Measurements from ENCODE around the gene IVD.

Gene IVD

GRCh38 chr15:40416056-40416455 lies 10.5 kb downstream of the IVD start:
- DNase-seq: no peak

DNA sequence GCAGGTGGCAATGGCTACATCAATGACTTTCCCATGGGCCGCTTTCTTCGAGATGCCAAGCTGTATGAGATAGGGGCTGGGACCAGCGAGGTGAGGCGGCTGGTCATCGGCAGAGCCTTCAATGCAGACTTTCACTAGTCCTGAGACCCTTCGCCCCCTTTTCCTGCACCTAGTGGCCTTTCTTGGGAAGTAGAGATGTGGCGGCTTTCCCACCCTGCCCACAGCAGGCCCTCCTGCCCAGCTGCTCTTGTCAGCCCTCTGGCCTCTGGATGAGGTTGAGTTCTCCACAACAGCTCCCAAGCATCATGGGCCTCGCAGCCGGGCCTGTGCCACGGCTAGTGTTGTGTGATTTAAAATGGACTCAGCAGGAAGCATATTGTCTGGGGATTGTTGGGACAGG lies 12.5 kb downstream of the IVD start:
- no peak for DNase-seq

DNA sequence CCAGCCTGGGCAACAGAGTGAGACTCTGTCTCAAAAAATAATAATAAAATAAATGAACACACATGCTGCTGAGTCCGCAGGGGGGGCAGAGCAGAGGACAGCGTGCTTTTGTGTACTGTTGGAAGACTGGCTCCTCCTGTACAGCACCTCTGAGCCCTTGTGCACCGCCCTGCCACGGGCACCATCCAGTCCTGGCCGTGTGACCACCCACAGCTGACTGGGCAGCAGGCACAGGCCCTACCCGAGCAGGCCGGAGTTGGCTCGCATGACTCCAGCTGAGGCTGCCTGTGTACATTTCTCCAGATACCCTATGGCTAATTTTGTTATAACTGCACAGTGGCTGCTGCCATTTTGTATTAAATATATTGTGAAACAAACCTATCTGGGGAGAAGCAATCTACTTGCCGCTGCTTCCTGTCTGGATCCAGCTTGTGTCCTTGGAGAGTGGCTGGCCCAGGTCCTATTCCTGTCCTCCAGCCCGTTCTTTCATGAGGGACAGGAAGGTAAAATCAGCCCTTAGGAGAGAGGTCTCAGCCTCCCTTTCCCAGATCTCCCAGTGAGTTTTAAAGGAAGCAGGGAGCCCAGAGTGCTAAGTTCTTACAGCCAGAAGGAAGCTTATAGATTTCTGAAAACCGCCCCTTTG lies 14.6 kb downstream of the IVD start:
- no peak for DNase-seq

- DNase-seq: no peak
These were observed 15.2 kb downstream of the IVD start for GRCh38 chr15:40420793-40421192.

DNA sequence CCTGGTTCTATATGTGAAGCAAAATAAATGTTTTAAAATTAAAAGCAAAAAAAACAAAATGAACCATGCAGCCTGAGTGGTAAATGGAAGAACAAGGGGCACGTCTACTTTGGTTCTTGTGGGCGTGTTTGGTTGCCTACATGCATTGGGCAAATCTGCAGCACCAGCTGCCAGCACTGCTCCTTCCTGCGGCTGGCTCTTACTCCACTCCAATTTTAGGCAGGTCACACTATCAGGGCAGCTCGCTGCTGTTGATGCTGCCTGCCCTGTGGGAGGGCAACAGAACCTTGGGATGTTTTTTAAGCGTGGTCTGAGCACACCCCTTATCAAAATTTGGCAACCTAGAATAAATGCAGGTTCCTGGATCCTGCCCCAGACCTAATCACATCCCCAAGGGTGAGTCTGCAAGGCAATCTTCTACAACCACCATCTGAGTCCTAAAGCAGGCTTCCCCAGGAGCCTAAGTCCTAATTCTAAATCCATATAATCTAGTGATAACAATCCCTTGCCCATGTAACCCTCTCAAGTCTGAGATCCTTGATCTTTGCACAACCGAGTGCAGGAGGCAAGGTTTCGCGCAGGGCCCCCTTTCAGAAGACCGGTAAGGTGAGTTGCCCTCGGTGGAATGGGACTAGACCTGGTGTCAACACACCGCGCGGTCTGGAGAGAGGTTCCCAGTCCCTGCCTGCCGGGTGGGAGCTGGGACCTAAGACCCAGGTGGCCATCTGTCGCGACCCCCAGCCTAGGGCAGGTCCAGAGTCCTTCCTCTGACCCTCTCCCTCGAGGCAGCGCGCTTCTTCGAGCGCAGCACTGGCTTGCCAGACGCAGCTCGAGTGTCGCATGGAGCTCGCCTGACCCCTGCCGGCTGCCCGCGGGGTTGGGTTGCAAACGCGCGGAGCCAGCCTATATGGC lies 15.9 kb downstream of the IVD start:
- peak; percentile 74 for DNase-seq

GRCh38 chr15:40424483-40425115 lies 19.0 kb downstream of the IVD start:
- no peak for DNase-seq

DNA sequence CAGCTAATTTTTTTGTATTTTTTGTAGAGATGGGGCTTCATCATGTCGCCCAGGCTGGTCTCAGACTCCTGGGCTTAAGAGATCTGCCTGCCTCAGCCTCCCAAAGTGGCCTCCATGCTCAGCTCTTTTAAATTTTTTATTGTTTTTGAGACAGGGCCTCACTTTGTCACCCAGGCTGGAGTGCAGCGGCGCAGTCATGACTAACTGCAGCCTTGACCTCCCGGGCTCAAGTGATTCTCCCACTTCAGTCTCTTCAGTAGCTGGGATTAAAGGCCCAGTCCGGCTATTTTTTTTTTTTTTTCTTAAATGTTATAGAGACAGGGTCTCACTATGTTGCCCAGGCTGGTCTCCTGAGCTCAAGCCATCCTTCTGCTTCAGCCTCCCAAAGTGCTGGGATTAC lies 20.1 kb downstream of the IVD start:
- no peak for DNase-seq

DNA sequence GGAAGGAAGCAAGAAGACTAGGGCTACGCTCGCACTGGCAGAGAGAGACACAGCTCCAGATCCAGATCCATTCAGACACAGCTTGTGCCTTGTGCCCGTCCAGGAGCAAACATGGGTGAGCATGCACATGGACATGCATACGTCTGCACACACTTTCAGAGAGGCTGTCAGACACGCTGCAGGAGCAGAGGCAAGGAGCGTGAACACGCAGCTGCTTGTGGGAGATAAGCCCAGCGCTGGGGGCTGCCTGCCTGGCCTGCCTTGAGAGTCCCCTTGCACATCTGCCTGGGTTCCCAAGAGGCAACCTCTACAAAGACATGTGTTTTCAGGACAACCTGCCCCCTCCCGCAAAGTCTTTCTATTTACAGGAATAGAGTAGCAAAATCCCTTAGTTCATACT lies 21.6 kb downstream of the IVD start:
- DNase-seq: no peak

DNA sequence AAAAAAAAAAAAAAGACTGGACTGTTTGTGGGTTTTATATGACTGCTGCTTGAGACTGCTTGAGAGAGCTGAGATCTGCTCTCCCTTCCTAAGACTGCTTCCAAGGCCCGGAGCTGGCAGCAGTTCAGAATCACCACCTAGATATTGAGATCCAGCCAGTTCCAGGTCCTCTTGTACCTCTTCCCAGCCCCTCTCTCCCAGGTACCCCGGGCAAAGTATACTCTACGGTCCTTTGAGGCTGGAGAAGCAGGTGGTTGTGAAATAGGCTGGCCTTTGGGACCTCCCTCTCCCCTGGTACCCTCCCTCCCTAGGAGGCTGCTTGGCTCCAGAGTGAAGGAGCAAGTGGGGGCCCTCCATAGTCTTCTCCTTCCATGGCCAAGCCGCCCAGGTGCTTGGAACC lies 22.6 kb downstream of the IVD start:
- no peak for DNase-seq

- DNase-seq: no peak
These were observed 23.6 kb downstream of the IVD start for GRCh38 chr15:40429068-40429710.

GRCh38 chr15:40430271-40430805 lies 24.7 kb downstream of the IVD start:
- DNase-seq: no peak

GRCh38 chr15:40435023-40435709 lies 29.6 kb downstream of the IVD start:
- no peak for DNase-seq

DNA sequence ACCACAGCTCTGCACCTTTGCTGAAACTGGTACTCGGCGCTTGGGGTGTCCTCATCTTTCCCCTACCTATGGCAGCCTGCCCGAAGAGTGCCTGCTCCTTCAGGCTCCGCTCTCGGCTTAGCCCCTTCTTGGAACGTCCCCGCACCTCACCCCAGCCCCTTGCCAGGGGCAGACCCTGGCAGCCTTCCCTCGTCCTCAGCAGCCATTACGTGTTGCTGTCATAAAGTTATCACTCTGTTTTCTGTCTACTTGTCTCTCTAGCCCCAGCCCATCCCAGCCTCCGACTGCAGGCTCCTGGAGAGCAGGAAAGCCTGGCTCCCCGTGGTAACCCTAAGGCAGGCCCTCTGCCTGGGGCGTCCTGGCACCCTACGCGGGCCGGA lies 30.1 kb downstream of the IVD start:
- no peak for DNase-seq

DNA sequence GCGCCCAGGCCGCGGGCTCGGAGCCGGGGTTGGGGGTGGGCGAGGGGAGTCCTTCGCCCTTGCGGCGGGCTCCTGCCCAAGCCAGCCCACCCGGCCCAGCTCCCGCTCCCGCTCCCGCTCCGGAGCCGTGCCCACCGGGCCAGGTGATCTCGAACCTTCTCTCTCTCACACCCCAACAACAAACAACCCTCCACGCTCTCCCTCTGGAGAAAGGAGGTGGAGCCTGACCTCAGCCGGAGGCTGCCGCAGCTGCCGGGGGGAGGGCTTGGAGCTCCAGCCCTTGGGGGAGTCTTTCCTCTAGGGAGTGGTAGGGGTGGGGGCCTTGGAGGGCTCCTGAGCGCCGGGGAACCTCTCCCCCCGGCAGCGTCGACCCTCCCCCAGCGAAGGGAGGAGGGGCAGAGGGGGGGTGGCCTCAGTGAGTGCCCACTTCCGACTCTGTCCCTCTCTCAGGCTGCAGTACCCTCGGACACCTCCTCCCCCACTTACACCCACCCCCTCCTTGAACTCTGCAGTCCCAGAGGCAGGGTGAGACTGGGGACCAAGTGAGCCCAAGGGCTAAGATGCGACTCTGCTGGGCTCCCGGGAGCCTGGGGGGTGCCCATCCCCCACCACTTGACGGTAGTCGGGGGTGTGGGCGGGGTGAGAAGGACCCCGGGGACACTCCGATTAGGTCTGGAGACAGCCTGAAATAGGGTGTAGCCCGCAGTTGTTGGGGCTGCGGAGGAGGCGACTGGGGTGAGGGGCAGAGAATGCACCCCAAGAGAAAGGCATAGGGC lies 30.7 kb downstream of the IVD start:
- no peak for DNase-seq

GRCh38 chr15:40436892-40437751 lies 31.5 kb downstream of the IVD start:
- DNase-seq: no peak

GRCh38 chr15:40437752-40438687 lies 32.4 kb downstream of the IVD start:
- no peak for DNase-seq

DNA sequence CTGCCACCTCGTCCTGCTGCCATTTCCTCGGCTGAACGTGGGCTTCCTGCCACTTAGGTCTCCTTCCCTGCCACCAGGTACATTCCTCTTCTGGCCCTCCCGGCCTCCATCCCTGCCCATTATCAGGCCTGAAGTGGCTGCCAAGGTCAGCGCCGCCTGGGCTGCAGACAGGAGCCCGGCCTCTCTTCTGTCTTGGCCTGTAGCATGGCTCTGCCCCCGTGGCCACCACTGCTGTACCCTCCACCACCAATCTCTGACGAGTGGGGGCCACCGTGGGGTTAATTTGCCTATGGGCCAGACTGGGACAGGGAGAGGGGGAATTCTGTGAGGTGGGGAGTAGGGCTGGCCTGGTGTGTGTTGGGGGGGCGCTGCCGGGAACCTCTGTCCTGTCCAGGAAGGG lies 33.1 kb downstream of the IVD start:
- no peak for DNase-seq

DNA sequence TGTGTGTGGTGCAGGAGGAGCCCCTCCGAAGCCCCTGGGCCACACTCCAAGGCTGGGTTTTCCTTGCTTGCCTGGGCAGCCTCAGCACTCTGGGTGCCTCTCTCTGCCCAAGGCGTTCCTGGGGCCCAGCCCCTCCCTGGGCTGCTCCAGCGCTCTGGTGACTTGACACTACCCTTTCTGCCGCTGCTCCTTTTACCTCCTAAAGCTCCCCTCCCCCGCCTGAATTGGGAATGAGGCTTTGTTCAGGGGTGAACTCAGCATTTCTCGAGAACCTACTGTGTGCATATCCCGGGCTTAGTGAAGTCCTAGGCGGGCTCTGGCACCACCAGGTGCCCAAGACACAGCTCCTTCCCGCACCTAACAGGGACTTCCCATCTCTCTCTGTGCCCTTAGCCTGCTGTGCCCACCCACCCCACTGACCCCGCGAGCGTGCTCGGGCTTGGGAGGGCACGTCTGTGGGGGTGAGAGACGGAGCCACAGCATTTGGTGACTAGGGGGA lies 33.9 kb downstream of the IVD start:
- no peak for DNase-seq

- DNase-seq: no peak
These were observed 34.6 kb downstream of the IVD start for GRCh38 chr15:40439960-40440742.
